Motor neuron (in vitro differentiated cells): Measurements from ENCODE around the gene GP2. TPM values are rescaled to one million over a fixed set of nuclear protein-coding genes. Genes with fewer than 3 reads are reported as not detected.

Experiments used
- ATAC-seq, 8 experiments: fragments of 200-7000 bp; cut with Tn5 transposase; replicated peaks in 6 of 8; 2 replicates each; pipeline ENCODE4 v1.8.0; 2021; ENCODE audit warnings: mild to moderate bottlenecking in 8 of 8, moderate library complexity in 8 of 8
- H3K27ac ChIP-seq, 2 donors: fragments of 250-450 bp; sonication (Bioruptor Pico); 2 replicates each; pipeline ENCODE4 v1.9.0; 2021; ENCODE audit warnings: antibody characterized with exemption in 2 of 2, mild to moderate bottlenecking in 2 of 2, moderate library complexity in 1 of 2
- H3K4me1 ChIP-seq, 2 donors: fragments of 250-450 bp; sonication (Bioruptor Pico); replicated peaks in 1 of 2; 2 replicates each; pipeline ENCODE4 v1.6.1; 2021; ENCODE audit warnings: antibody characterized with exemption in 2 of 2, mild to moderate bottlenecking in 2 of 2, moderate library complexity in 1 of 2
- H3K4me3 ChIP-seq, 5 donors: fragments of 250-450 bp; sonication (Bioruptor Pico); 2 replicates each; pipeline ENCODE4 v1.9.0; 2021; ENCODE audit warnings: antibody characterized with exemption in 5 of 5, mild to moderate bottlenecking in 5 of 5, moderate library complexity in 4 of 5
- WGBS, 10 experiments: fragments of 450-650 bp; shearing (Covaris generic); methylation state at CpG; one replicate each; pipeline ENCODE4 v1.0.0; 2022; 5-methylcytosine and 5-hydroxymethylcytosine counted together
- in situ Hi-C, 9 experiments: fragments of 400-800 bp; cut with MboI; loops; one replicate each; pipeline ENCODE4 v1.15.0; 2021; ENCODE audit warnings: low sequenced_read_pairs in 9 of 9, low pct_unique_long_range_greater_than_20kb in 2 of 9; ENCODE audit not compliant: unreplicated experiment in 9 of 9
- total RNA-seq, 8 experiments: library from RNA; unstranded; fragments of 300-600 nt; gene quantifications; 2 replicates each; pipeline versions ENCODE4 v1.2.3 to v1.2.4, GENCODE V29; 2022

GP2 gene
- total RNA-seq, 8 experiments from 2014 or later: 0.14 to 0.21 TPM; not detected in 6

DNA sequence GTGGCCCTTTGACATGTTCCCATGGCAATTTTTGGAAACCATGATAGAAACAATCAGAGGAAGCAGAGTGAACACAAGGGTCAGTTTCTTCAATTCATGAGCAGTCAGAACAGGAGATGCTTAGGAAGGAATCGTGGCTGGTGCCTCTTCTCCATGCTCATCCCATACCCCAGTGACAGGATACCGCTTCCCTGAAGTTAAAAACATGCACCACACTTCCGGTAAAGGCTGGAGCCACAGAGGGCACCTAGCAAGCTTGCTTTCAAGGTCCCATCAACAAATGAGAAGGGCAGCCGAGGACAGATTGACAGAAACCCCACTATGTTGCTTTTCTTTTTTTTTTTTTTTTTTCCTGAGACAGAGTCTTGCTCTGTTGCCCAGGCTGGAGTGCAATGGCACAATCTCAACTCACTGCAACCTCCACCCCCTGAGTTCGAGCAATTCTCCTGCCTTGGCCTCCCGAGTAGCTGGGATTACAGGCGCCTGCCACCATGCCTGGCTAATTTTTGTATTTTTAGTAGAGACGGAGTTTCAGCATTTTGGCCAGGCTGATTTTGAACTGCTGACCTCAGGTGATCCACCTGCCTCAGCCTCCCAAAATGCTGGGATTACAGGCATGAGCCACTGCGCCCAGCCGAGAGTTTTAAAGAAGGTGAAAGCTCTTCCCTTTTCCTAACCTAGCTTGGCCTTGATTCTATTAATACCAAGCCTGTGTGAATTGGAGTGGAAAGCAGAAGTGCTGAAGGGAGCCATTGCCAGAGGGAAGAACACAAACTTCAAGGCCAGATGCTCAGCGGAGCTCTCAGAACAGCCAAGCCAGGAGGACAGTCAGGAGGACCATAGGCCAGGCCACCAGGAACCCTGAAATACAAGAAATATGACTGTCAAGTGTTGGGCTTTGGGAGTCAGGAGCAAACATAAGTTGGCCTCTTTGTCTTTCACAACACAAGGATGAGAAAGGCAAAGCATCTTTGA lies 16.6 kb downstream of the GP2 start:
- WGBS, 10 experiments: 0 to 90% (median 73%) methylated on average over 1 to 10 of the region's 11 CpGs; no CpG with 5 or more reads in 3 of the 10 experiments
- in situ Hi-C loops: no loop called here
- no peak for ATAC-seq

GRCh38 chr16:20309786-20310185 lies 17.5 kb downstream of the GP2 start:
- in situ Hi-C loops: loop anchor here in 2 of 9 experiments (10.0 kb wide), 1 partner anchor 405 kb away; no protein-coding TSS in a partner anchor
- Histone ChIP-seq H3K4me3 (no peak overlapping the region), H3K27ac (no peak overlapping the region), H3K4me1 (no peaks in the 10 kb centered on the region)
- no peak for ATAC-seq
- 12 to 100% (median 26%) methylated on average over 1 to 6 of the region's 6 CpGs; no CpG with 5 or more reads in 5 of the 10 experiments for WGBS, 10 experiments

More for the DNA sequence above, 16.6 kb downstream of the GP2 start:
- no peaks in the 10 kb centered on the region for H3K4me1 ChIP-seq
- H3K27ac ChIP-seq: no peak overlapping the region
- no peak overlapping the region for H3K4me3 ChIP-seq

DNA sequence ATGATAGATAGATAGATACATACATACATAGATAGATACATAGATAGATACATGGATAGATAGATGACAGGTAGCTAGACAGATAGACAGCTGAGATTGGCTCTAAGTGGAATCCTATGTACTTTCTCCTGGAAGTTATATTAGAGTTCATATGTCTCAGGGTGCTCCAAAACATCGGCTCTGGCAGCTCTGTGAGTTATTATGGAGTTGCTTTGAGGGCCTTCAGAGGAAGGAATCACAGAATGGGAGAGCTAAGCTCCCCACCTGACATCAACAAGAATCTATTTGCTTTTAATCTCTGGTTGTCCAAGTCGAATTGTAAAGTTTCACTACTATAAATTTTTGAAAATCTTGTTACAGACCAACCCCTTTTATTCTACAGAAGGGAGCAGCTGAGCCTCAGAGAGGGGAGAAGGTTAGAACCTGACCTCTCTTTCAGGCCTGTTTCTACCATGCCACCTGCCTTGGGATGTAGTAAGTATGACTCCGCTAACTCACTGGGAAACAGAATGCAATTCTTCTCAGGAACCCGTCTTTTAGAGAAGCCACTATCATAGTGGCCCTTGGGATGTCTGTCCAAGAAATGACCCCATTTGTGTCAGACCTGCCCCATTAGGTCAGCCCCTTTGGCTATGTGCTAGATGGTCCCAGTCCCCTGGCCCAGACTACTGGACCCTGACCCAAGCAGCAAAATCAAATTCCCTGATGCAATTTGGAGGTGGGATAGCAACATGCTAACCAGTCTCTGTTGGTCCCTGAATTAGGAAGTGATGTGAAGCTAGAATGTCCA lies 18.3 kb downstream of the GP2 start:
- WGBS, 10 experiments: 0 to 57% (median 13%) methylated on average over 1 to 4 of the region's 4 CpGs; no CpG with 5 or more reads in 2 of the 10 experiments
- in situ Hi-C loops: loop anchor here in 2 of 9 experiments (10.0 kb wide), 1 partner anchor 404 kb away; no protein-coding TSS in a partner anchor

DNA sequence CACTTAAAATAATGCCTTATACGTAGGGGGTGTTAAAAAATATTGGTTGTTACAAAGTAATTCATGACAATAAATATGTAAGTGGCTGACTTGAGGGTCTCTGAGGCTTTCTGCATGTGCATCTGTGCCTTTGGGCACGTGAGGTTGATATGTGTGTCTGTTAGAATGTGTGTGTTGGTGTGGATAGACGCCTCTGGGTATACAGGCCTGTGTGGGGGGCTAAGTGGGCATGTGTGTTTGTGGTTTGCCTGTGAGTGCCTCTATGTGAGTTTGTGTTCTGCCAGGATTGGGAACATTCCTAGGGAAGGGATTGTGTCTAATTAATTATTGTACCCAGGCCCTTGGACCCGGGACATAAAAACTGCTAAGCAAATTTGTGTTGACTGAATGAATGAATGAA lies 19.0 kb downstream of the GP2 start:
- Histone ChIP-seq H3K27ac (no peak overlapping the region), H3K4me3 (no peak overlapping the region), H3K4me1 (no peaks in the 10 kb centered on the region)
- ATAC-seq: no peak
- 0 to 100% (median 30%) methylated on average over 1 to 3 of the region's 4 CpGs; no CpG with 5 or more reads in 2 of the 10 experiments for WGBS, 10 experiments
- in situ Hi-C loops: loop anchor here in 2 of 9 experiments (10.0 kb wide), 1 partner anchor 403 kb away; no protein-coding TSS in a partner anchor

More for the DNA sequence above, 18.3 kb downstream of the GP2 start:
- no peak for ATAC-seq
- Histone ChIP-seq H3K4me1 (no peaks in the 10 kb centered on the region), H3K4me3 (no peak overlapping the region), H3K27ac (no peak overlapping the region)

- no peak for ATAC-seq
- in situ Hi-C loops: loop anchor here in 2 of 9 experiments (10.0 kb wide), 1 partner anchor 403 kb away; no protein-coding TSS in a partner anchor
- 60 to 100% (median 92%) methylated on average over 1 to 5 of the region's 7 CpGs; no CpG with 5 or more reads in 4 of the 10 experiments for WGBS, 10 experiments
- Histone ChIP-seq H3K27ac (no peak overlapping the region), H3K4me3 (no peak overlapping the region), H3K4me1 (no peaks in the 10 kb centered on the region)
Observed at GRCh38 chr16:20307791-20308190, 19.5 kb downstream of the GP2 start.

DNA sequence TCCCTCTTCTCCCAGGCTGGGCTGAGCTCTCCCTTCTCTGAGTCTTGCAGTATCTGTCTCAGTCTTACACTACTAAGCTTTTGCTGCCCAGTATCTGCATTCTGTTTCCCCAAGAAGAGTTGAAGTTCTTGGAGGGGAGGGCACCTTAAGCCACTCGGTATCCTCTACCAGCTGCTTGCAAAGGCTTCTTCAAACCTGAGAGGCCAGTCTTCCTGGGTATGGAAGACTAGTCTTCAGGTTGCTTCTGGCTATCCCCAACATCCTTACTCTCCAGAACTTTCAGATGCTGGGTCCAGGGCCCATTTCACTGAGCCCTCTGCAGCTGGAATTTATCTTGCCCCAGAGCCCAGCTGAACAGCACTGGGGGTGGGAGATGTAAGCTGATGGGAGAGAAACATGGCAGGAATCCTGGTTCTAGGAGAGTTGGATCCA lies 20.1 kb downstream of the GP2 start:
- Histone ChIP-seq H3K4me1 (no peaks in the 10 kb centered on the region), H3K27ac (no peak overlapping the region), H3K4me3 (no peak overlapping the region)
- in situ Hi-C loops: loop anchor here in 2 of 9 experiments (10.0 kb wide), 1 partner anchor 402 kb away; no protein-coding TSS in a partner anchor
- WGBS, 10 experiments: 0 to 67% (median 33%) methylated on average over 1 of the region's 1 CpG; no CpG with 5 or more reads in 7 of the 10 experiments
- no peak for ATAC-seq

- H3K4me3 ChIP-seq: no peak overlapping the region
- no peak overlapping the region for H3K27ac ChIP-seq
- WGBS, 10 experiments: 0 to 78% (median 48%) methylated on average over 1 to 3 of the region's 4 CpGs; no CpG with 5 or more reads in 2 of the 10 experiments
- H3K4me1 ChIP-seq: peaks cover 0 to 4% of the 10 kb centered on the region in 2 donors
- in situ Hi-C loops: loop anchor here in 2 of 9 experiments (10.0 kb wide), 1 partner anchor 402 kb away; no protein-coding TSS in a partner anchor
- no peak for ATAC-seq
Observed at GRCh38 chr16:20306401-20306800, 20.9 kb downstream of the GP2 start.

DNA sequence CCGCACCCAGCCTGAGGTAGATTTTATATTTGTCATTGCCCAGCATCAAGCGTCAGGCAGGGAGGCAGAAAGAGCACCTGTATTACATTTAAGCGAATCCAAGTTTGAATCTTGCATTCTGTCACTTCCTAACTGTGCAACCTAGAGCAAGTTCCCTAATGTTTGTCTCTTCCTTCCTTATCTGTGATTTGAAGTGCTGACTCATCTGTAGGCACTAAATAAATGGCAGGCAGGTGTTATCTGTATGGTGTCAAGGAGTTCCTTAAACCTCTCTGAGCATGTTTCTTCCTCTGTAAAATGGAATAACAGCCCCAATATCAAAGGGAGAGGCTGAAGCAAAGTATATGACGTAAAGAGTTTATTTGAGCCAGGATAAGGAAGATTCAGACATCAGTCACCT lies 24.3 kb downstream of the GP2 start:
- Histone ChIP-seq H3K27ac (no peak overlapping the region), H3K4me3 (no peak overlapping the region), H3K4me1 (peaks cover 0 to 5% of the 10 kb centered on the region in 2 donors)
- ATAC-seq: no peak
- in situ Hi-C loops: loop anchor here in 2 of 9 experiments (10.0 kb wide), 1 partner anchor 398 kb away; no protein-coding TSS in a partner anchor
- WGBS, 10 experiments: 17 to 100% (median 50%) methylated on average over 1 to 4 of the region's 4 CpGs; no CpG with 5 or more reads in 1 of the 10 experiments

GRCh38 chr16:20302389-20302788 lies 24.9 kb downstream of the GP2 start:
- 8 to 81% (median 50%) methylated on average over 1 to 5 of the region's 5 CpGs; no CpG with 5 or more reads in 2 of the 10 experiments for WGBS, 10 experiments
- ATAC-seq: peak in 1 of 8 experiments; percentile 49
- Histone ChIP-seq H3K27ac (no peak overlapping the region), H3K4me3 (no peak overlapping the region), H3K4me1 (peaks cover 0 to 5% of the 10 kb centered on the region in 2 donors)
- in situ Hi-C loops: loop anchor here in 2 of 9 experiments (10.0 kb wide), 1 partner anchor 398 kb away; no protein-coding TSS in a partner anchor

GRCh38 chr16:20301840-20302239 lies 25.5 kb downstream of the GP2 start:
- H3K4me3 ChIP-seq: no peak overlapping the region
- WGBS, 10 experiments: 0 to 100% (median 47%) methylated on average over 1 to 4 of the region's 5 CpGs
- in situ Hi-C loops: loop anchor here in 2 of 9 experiments (10.0 kb wide), 1 partner anchor 397 kb away; no protein-coding TSS in a partner anchor
- H3K4me1 ChIP-seq: peaks cover 0 to 5% of the 10 kb centered on the region in 2 donors
- no peak for ATAC-seq
- no peak overlapping the region for H3K27ac ChIP-seq

DNA sequence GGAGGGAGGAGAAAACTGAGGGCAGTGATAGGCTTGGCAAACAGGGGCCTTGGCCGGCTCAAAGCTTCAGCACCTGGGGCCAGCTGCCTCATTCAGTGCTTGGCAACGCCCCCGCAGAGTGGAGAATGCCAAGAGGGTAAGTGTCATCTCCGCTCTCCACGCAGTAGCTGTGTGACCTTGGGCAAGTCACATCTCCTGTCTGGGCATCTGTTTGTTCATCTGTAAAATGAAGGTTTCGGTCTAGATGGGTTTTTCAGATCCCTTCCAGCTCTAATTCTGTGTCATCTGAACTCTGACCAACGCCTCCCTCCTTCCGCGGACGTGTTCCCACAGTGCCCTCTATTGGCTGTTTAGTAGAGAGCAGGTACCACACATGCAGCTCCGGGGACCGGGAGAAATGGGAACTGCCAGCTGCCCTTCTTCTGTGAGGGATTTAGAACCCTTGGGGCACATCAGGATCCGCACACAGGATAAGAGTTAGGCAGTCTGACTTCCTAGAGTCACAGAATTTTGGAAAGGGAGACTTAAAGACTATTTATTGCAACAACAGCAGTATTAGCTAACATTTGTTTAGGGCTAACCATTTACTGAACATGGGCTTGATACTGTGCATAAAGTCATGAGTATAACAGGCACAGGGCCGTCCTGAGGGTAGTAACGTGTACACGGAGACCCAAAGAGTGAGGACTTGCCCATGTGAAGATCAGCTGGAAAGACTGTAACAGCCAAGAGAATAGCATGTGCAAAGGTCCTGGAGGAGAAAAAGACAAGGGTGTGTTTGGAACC lies 26.8 kb downstream of the GP2 start:
- peaks cover 0 to 5% of the 10 kb centered on the region in 2 donors for H3K4me1 ChIP-seq
- in situ Hi-C loops: loop anchor here in 2 of 9 experiments (10.0 kb wide), 1 partner anchor 396 kb away; no protein-coding TSS in a partner anchor
- ATAC-seq: peak; percentile 48 to 99 (median 74)
- WGBS, 10 experiments: 0 to 37% (median 16%) methylated on average over 3 to 13 of the region's 16 CpGs; no CpG with 5 or more reads in 2 of the 10 experiments
- H3K4me3 ChIP-seq: no peak overlapping the region
- H3K27ac ChIP-seq: no peak overlapping the region
